B cell (primary cell): ENCODE data around the gene ERBB4.

Experiments
- CTCF ChIP-seq: fragments of 200-600 bp; IDR thresholded peaks from one replicate; pipeline ENCODE4 v1.8.0; 2022; ENCODE audit warnings: antibody characterized with exemption, mild to moderate bottlenecking
- EZH2 ChIP-seq: IDR thresholded peaks from 2 replicates; pipeline ENCODE4 v1.6.1; 2012; ENCODE audit warnings: borderline replicate concordance, low read depth, mild to moderate bottlenecking, moderate library complexity, low read length; ENCODE audit not compliant: insufficient read depth, poor library complexity, severe bottlenecking

- no peak for TF ChIP-seq EZH2
- no peak for TF ChIP-seq CTCF
Measured at GRCh38 chr2:211413746-211414145, 1124.9 kb downstream of the ERBB4 start.
